Ovary (tissue), 9 donors: ENCODE results near the gene DKK3. TPM values are rescaled to one million over a fixed set of nuclear protein-coding genes. Genes with fewer than 3 reads are reported as not detected.

Source experiments
- DNase-seq, 5 donors: peaks; one replicate each; pipeline ENCODE4 v3.0.0-alpha.2; 2019 to 2020
- H3K27ac ChIP-seq, 2 donors: fragments of 200-600 bp; one replicate each; pipeline versions ENCODE4 v1.5.1 to v1.8.0; 2019 to 2022
- H3K27me3 ChIP-seq: fragments of 200-600 bp; one replicate; pipeline ENCODE4 v1.8.0; 2022
- H3K36me3 ChIP-seq: fragments of 200-600 bp; sonication (generic); one replicate; pipeline ENCODE4 v1.5.1; 2019
- H3K4me1 ChIP-seq: one replicate; pipeline ENCODE4 v1.8.1; 2013; ENCODE audit warnings: mild to moderate bottlenecking, moderate library complexity; ENCODE audit not compliant: insufficient read depth
- H3K4me3 ChIP-seq: fragments of 200-600 bp; sonication (generic); one replicate; pipeline ENCODE4 v1.5.1; 2017
- H3K9me3 ChIP-seq, 2 donors: fragments of 200-600 bp in 1 of 2; sonication (generic) in 1 of 2; one replicate each; pipeline versions ENCODE4 v1.5.1 to v1.8.1; 2013 to 2019; ENCODE audit warnings: mild to moderate bottlenecking in 1 of 2, moderate library complexity in 1 of 2
- EP300 ChIP-seq: sonication (generic); formaldehyde crosslinking; IDR thresholded peaks from one replicate; pipeline ENCODE4 v1.6.1; 2017; ENCODE audit warnings: antibody characterized with exemption
- POLR2A ChIP-seq: fragments of 450-650 bp; IDR thresholded peaks from one replicate; pipeline ENCODE4 v1.6.1; 2017; ENCODE audit warnings: antibody characterized with exemption, mild to moderate bottlenecking, moderate library complexity
- WGBS, 3 donors: extraction: QIAGEN DNeasy Blood & Tissue Kit in 1 of 3; methylation state at CpG; one replicate each; pipeline versions ENCODE4 v1.1.5 to v1.1.7; 2013 to 2017; 5-methylcytosine and 5-hydroxymethylcytosine counted together
- intact Hi-C, 4 donors: fragments of 100-400 bp; cut with DNase I; formaldehyde crosslinking; loops; one replicate each; pipeline versions ENCODE4 v1.11.0 to v1.15.1; 2022 to 2023
- polyA plus RNA-seq, 2 donors: library from polyadenylated mRNA; stranded (reverse); fragments of 200-250 nt in 1 of 2; fragments of 350-450 nt in 1 of 2; fragmentation: Illumina TruSeq in 1 of 2; extraction: RNeasy Lipid Tissue Mini Kit (QIAGEN cat#74804) in 1 of 2; gene quantifications; one replicate each; pipeline ENCODE4 v1.2.3, GENCODE V29; 2013 to 2014
- total RNA-seq, 7 donors: library from RNA; depleted of rRNA in 2 of 7; stranded (reverse); fragments of >200 nt in 2 of 7; fragmentation: NEBNext Ultra II Directional in 3 of 7; extraction: Animal tissue kit (Norgen Biotek cat#: 25700) in 3 of 7; gene quantifications; one replicate each; pipeline versions ENCODE4 v1.1.0 to v1.2.4, GENCODE V29; 2016 to 2023
- TF ChIP-seq, protein P1 (sequence below), 3 donors: fragments of 450-650 bp in 2 of 3; fragments of 200-600 bp in 1 of 3; IDR thresholded peaks; one replicate each; pipeline versions ENCODE4 v1.5.1 to v1.8.0; 2016 to 2022; ENCODE audit warnings: antibody characterized with exemption in 3 of 3, mild to moderate bottlenecking in 1 of 3
- donor health status: DM: no; HTN: no; CAD: no; lungs with moderate emphysema.
- donor health status: DM: no; HTN: no; CAD: no.
- donor health status: Bipolar disorder and iron deficiency.
- donor health status: DM: yes; HTN: yes; CAD: no.
- donor health status: DM: no; HTN: no; CAD: no.
- donor health status: DM: yes; HTN: yes; CAD: no.

The DKK3 gene
- total and polyA plus RNA-seq, 9 donors: 33.9 to 255 (median 62.8) TPM

DNA sequence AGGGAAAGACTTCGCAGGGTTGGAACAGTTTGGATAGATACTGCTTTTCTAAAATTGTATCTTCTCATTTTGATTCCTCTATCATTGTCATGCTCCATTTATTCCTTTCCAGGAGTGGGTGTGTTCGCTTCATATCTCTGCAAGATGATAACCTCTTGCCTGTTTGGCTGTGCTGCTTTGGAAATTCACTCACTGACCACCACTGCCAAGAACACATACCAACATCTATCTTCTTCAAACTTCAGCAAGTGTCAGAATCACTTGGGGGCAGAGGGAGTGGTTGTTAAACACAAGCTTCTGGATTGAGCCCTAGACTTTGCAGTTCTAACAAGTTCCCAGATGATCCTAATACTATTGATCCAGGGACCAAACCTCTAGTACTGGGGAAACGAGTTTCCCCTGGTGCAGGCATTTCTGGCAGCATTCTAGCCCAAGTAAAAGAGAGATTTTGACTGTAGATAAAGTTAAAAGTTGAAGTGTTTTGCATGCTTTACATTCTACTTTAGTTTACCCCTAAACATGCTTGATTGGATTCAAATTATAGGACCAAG, 11.5 kb upstream of the DKK3 start:
- Histone ChIP-seq H3K4me3 (no peak overlapping the region), H3K4me1 (peaks cover 10% of the 10 kb centered on the region), H3K36me3 (no peaks in the 10 kb centered on the region), H3K9me3 (no peaks in the 10 kb centered on the region), H3K27me3 (no peaks in the 10 kb centered on the region), H3K27ac (peak overlapping the region in 1 of 2 donors; percentile 38)
- 19 to 25% (median 22%) methylated on average over 3 of the region's 3 CpGs for WGBS, 3 donors
- intact Hi-C loops: no loop called here
- no peak for DNase-seq
- TF ChIP-seq EP300: no peak
- no peak for TF ChIP-seq POLR2A
- TF ChIP-seq, protein P1, sequence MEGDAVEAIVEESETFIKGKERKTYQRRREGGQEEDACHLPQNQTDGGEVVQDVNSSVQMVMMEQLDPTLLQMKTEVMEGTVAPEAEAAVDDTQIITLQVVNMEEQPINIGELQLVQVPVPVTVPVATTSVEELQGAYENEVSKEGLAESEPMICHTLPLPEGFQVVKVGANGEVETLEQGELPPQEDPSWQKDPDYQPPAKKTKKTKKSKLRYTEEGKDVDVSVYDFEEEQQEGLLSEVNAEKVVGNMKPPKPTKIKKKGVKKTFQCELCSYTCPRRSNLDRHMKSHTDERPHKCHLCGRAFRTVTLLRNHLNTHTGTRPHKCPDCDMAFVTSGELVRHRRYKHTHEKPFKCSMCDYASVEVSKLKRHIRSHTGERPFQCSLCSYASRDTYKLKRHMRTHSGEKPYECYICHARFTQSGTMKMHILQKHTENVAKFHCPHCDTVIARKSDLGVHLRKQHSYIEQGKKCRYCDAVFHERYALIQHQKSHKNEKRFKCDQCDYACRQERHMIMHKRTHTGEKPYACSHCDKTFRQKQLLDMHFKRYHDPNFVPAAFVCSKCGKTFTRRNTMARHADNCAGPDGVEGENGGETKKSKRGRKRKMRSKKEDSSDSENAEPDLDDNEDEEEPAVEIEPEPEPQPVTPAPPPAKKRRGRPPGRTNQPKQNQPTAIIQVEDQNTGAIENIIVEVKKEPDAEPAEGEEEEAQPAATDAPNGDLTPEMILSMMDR (IDR thresholded peaks at IDR 0.05): no peak

- no peaks in the 10 kb centered on the region for H3K27me3 ChIP-seq
- H3K27ac ChIP-seq: peak overlapping the region in 1 of 2 donors; percentile 38
- H3K4me3 ChIP-seq: no peak overlapping the region
- peak in 3 of 5 donors; percentile 25 to 54 (median 26) for DNase-seq
- peaks cover 10% of the 10 kb centered on the region for H3K4me1 ChIP-seq
- TF ChIP-seq EP300 (no peak), POLR2A (no peak)
- TF ChIP-seq, protein P1 (IDR thresholded peaks at IDR 0.05): no peak
- H3K36me3 ChIP-seq: no peaks in the 10 kb centered on the region
- 16 to 26% (median 18%) methylated on average over 9 of the region's 9 CpGs for WGBS, 3 donors
- intact Hi-C loops: no loop called here
- no peaks in the 10 kb centered on the region for H3K9me3 ChIP-seq
Measured at GRCh38 chr11:12019337-12019736, 10.9 kb upstream of the DKK3 start.

- Histone ChIP-seq H3K9me3 (no peaks in the 10 kb centered on the region), H3K27ac (no peak overlapping the region), H3K27me3 (no peaks in the 10 kb centered on the region), H3K4me1 (peaks cover 10% of the 10 kb centered on the region), H3K36me3 (no peaks in the 10 kb centered on the region), H3K4me3 (no peak overlapping the region)
- TF ChIP-seq POLR2A (no peak), EP300 (no peak)
- TF ChIP-seq, protein P1 (IDR thresholded peaks at IDR 0.05): no peak
- 44 to 58% (median 55%) methylated on average over 3 of the region's 3 CpGs for WGBS, 3 donors
- DNase-seq: no peak
- intact Hi-C loops: no loop called here
Measured at GRCh38 chr11:12017865-12018453, 9.5 kb upstream of the DKK3 start.

- TF ChIP-seq, protein P1 (IDR thresholded peaks at IDR 0.05): no peak
- TF ChIP-seq EP300: no peak
- no peak for TF ChIP-seq POLR2A
Measured at GRCh38 chr11:12017243-12017678, 8.8 kb upstream of the DKK3 start.

More at GRCh38 chr11:12017243-12017678, 8.8 kb upstream of the DKK3 start:
- Histone ChIP-seq H3K9me3 (no peaks in the 10 kb centered on the region), H3K27me3 (no peaks in the 10 kb centered on the region), H3K4me1 (peaks cover 10% of the 10 kb centered on the region), H3K36me3 (no peaks in the 10 kb centered on the region), H3K4me3 (no peak overlapping the region), H3K27ac (no peak overlapping the region)
- 7 to 13% (median 9%) methylated on average over 5 of the region's 5 CpGs for WGBS, 3 donors
- intact Hi-C loops: no loop called here
- DNase-seq: no peak
